Vagina (tissue), 2 donors: ENCODE measurements around the gene MALRD1.

Source experiments
- POLR2AphosphoS5 ChIP-seq, 2 donors: sonication (generic); formaldehyde crosslinking; IDR thresholded peaks; one replicate each; pipeline ENCODE4 v1.9.0; 2017; ENCODE audit warnings: antibody characterized with exemption in 2 of 2, mild to moderate bottlenecking in 2 of 2, low read depth in 1 of 2; ENCODE audit not compliant: insufficient read depth in 1 of 2
- TF ChIP-seq, protein P1 (sequence below), 3 experiments: fragments of 450-650 bp in 2 of 3; fragments of 200-600 bp in 1 of 3; sonication (generic) in 1 of 3; IDR thresholded peaks; one replicate each; pipeline ENCODE4 v1.5.1; 2017 to 2019; ENCODE audit warnings: antibody characterized with exemption in 3 of 3, mild to moderate bottlenecking in 2 of 3, moderate library complexity in 2 of 3

DNA sequence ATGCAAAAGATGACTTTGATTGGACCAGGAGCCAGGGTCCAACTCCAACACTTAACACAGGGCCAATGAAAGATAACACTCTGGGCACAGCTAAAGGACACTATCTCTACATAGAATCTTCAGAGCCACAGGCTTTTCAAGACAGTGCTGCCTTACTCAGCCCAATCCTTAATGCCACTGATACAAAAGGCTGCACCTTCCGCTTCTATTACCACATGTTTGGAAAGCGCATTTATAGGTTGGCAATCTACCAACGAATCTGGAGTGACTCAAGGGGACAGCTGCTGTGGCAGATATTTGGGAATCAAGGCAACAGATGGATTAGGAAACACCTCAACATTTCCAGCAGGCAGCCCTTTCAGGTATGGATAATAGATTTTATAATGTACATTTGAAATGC lies 160.7 kb downstream of the MALRD1 start:
- TF ChIP-seq, protein P1, sequence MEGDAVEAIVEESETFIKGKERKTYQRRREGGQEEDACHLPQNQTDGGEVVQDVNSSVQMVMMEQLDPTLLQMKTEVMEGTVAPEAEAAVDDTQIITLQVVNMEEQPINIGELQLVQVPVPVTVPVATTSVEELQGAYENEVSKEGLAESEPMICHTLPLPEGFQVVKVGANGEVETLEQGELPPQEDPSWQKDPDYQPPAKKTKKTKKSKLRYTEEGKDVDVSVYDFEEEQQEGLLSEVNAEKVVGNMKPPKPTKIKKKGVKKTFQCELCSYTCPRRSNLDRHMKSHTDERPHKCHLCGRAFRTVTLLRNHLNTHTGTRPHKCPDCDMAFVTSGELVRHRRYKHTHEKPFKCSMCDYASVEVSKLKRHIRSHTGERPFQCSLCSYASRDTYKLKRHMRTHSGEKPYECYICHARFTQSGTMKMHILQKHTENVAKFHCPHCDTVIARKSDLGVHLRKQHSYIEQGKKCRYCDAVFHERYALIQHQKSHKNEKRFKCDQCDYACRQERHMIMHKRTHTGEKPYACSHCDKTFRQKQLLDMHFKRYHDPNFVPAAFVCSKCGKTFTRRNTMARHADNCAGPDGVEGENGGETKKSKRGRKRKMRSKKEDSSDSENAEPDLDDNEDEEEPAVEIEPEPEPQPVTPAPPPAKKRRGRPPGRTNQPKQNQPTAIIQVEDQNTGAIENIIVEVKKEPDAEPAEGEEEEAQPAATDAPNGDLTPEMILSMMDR (IDR thresholded peaks at IDR 0.05) = no peak
- TF ChIP-seq POLR2AphosphoS5 (IDR thresholded peaks at IDR 0.05; ENCODE audit: insufficient read depth in 1 of 2, low read depth in 1 of 2) = no peak
